ENCODE data around the gene PRKG2. TPM values are rescaled to one million over a fixed set of nuclear protein-coding genes. Genes with fewer than 3 reads are reported as not detected.

Gene PRKG2
- polyA plus RNA-seq, 1 donor, result 2.8 TPM

Other genes starting within 250 kb of the PRKG2 start
- 18.7 TPM for gene BMP3, start 184.5 kb downstream of the PRKG2 start, polyA plus RNA-seq (ENCODE audit: insufficient read length)